ENCODE results near the gene KRT73.
"Not testable (repeated sequence)": the region's sequence is repeated elsewhere in the genome, so short reads cannot be mapped to it uniquely, and the experiment has no call there.

Gene KRT73

DNA sequence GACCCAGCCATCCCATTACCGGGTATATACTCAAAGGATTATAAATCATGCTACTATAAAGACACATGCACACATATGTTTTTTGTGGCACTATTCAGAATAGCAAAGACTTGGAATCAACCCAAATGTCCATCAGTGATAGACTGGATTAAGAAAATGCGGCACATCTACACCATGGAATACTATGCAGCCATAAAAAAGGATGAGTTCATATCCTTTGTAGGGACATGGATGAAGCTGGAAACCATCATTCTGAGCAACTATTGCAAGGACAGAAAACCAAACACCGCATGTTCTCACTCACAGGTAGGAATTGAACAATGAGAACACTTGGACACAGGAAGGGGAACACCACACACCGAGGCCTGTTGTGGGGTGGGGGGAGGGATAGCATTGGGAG lies 24.1 kb downstream of the KRT73 start:
- not testable (repeated sequence) for DNase-seq

- no peak for DNase-seq
Measured at GRCh38 chr12:52591521-52591920, 26.8 kb downstream of the KRT73 start.

GRCh38 chr12:52590021-52590420 lies 28.3 kb downstream of the KRT73 start:
- no peak for DNase-seq

- no peak for DNase-seq
Measured at GRCh38 chr12:52587563-52587962, 30.8 kb downstream of the KRT73 start.

DNA sequence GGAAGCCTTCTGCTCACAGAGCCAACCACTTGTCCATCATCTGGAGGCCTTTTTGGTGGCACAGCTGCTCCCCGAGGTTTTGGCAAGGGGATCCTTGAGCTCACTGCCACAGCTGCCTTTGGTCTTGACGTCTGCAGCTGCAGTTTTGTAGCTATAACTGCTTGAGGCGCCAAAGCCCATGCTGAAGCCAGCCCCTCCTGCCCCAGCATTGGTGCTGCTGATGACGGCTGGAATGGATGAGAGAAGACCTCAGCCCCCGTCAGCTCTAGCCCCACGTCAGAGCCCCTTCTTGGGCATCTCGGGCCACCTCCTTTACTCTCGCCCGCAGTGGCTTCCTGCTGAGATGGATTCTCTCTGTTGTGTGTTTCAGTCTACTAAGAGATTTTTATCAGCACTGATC lies 32.4 kb downstream of the KRT73 start:
- no peak for DNase-seq

GRCh38 chr12:52585066-52585465 lies 33.3 kb downstream of the KRT73 start:
- DNase-seq = no peak

- DNase-seq = no peak
Measured at GRCh38 chr12:52584156-52584682, 34.1 kb downstream of the KRT73 start.

GRCh38 chr12:52582971-52583456 lies 35.3 kb downstream of the KRT73 start:
- DNase-seq = peak; percentile 54

GRCh38 chr12:52582486-52582885 lies 35.9 kb downstream of the KRT73 start:
- DNase-seq = no peak

- no peak for DNase-seq
Measured at GRCh38 chr12:52581481-52581880, 36.9 kb downstream of the KRT73 start.

DNA sequence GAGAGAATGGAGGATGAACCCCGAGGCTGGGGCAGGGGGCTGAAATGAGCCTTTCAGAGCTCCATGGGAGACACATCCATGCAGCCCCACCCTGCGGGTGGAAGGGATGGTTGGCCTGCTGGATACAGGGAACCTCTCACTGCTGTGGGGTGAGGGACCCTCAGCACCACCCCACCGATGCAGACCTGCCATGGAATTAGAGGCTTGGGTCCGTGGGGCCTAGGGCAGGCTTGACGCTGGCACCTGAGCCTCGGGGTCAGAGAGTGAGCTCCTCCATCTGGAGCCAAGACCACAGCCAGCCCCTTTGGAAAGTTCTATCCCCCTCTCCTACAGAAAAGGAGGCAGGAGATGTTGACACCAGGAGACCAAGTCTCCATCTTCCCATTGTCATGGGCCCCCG lies 37.3 kb downstream of the KRT73 start:
- DNase-seq = no peak

DNA sequence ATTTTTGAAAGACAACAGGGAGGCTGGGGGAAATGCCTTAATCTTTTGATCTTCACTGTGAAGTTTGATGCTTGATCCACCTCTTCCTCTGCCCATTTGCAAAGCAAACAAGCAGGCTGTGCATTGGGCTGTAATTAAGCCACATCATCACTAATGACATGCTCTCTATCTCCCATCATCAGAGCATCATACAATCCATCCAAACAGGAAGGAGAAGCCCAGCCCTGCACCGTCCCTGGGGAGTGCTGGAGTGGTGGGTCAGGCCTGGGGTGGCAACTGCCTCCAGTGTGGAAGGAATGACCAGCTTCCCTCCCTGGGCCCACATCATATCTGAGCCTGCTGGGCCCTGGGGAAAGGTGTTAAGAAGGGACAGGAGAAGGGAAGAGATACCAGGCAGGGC lies 37.9 kb downstream of the KRT73 start:
- no peak for DNase-seq

- DNase-seq = no peak
Measured at GRCh38 chr12:52579468-52580465, 38.6 kb downstream of the KRT73 start.

DNA sequence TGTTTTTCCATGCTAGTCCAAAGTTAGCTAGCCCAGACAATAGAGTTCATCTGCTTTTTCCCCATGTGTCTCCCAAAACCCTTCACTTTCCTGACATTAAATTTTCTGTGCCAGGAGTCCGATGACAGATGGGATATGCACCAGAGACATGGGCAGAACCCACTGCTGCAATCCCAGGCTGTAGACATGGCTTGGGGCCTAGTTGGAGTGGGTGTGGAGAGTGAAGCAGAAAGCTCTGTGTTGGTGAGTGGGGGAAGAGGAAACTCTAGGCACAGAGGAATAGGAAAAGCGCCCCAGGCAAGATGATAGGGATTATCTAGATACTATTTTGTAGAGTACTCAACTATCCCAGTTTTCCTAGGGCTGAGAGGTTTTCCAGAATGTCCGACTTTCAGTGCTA lies 39.9 kb downstream of the KRT73 start:
- no peak for DNase-seq

DNA sequence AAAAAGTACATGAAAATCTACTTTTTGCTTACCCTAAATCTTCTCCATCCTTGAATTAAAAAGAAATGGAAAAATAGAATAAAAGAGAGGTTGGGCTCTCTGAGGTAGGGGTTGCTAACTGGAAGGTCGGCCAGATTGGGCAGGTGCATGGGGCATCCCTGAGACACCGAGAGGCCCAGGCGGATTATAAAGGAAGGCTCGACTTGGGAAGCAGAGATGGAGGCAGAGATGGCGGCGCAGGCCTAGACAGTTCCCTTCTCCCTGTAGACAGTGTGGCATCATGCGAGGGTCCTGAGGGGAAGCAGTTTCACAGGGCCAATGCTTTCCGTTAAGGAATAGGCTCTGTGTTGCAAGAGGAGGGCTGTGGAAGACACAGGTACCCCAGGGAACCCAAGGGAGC lies 41.0 kb downstream of the KRT73 start:
- no peak for DNase-seq

DNA sequence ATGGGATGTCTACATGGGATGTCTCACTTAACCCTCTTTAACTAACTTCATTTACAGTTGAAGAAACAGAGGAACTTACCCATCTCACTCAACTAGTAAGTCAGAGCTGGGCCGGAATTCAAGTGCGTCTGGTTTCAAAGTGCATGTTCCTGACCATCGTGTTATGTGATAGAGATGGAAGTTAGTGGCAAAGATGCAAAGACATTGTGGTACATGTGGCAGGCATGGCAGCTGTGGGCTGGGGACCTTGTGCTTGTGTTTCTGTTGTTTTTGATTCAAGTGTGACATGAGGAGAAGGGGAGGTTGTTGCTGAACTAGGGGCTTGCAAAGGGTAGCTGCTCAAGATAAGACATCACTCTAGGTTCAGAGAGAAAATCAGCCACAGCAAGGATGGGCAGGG lies 42.4 kb downstream of the KRT73 start:
- no peak for DNase-seq

- no peak for DNase-seq
Measured at GRCh38 chr12:52575256-52575655, 43.1 kb downstream of the KRT73 start.

- DNase-seq = no peak
Measured at GRCh38 chr12:52573743-52574142, 44.6 kb downstream of the KRT73 start, which contains the start of gene KRT74. Gene KRT74 (minus strand): TSS chr12:52573843. CDS start chr12:52573777, 66 bp downstream.

DNA sequence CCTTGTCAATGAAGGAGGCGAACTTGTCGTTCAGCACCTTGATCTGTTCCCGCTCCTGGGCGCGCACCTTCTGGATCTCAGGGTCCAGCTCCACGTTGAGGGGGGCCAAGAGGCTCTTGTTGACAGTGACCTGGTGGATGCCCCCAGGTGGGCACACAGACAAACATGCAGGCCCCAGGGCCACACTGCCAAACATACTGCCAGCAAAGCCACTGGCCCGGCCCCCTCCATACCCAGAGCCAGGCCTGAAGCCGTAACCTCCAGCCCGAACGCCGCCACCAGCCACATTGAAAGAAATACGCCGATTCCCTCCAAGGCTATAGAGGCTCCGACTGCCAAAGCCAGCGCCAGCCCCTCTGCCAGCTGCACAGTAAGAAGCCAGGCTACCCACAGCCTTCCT lies 45.1 kb downstream of the KRT73 start:
- no peak for DNase-seq

DNA sequence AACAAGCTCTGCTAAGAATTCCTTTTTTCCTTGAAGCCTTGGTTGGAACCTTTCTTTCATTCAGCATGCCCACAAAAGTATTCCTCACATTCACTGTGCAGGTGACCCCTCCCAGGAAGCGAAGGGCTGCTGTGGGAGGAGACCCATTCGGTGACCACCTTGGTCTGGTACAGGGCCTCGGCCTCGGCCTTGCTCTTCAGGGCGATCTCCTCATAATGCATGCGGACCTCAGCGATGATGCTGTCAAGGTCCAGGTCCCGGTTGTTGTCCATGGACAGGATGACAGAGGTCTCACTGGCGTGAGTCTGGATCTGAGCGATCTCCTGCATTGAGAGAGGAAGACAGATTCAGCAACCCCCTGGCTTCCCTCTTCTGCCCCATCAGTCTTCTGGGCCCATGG lies 47.8 kb downstream of the KRT73 start:
- no peak for DNase-seq

DNA sequence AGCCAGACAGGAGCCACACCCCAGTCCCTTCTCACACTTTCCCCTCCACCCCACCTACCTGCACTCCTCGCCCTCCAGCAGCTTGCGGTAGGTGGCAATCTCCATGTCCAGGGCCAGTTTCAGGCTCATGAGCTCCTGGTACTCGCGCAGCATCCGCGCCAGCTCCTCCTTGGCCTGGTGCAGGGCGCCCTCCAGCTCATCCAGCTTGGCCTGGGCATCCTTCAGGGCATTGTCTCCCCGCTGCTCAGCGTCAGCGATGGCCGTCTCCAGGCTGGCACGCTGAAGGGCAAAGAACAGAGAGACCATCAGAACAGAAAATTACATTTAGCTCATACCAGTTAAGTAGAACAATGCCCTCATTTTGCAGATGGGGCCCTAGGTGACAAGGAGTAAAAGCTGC lies 50.2 kb downstream of the KRT73 start:
- no peak for DNase-seq

- DNase-seq = no peak
Measured at GRCh38 chr12:52566847-52567291, 51.5 kb downstream of the KRT73 start.

GRCh38 chr12:52564582-52564981 lies 53.8 kb downstream of the KRT73 start:
- no peak for DNase-seq

DNA sequence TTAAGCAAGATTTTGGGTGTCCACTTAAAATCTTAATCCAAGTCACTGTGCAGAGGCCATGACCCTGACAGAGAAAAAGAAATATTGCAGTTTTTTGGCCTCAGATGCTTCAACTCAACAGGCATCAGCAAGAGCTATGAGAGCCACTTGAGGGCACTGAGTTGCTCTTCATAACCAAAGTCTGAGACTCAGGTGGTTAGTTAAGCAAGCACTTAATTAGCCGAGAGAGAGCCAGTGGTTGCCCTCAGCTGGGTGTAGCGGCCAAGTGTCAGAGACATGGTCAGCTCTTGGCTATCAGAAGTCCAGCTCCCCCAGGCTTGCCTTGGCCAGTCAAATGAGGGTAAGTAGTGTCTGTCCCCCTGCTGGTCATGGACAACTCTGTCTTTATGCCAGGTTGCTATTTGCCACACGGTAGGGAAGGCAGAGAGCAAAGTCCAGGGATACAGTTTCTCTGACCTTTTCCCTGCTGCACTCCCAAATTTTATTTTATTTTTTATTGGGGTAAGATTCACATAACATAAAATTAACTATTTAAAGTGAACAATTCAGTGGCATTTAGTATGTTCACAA lies 56.4 kb downstream of the KRT73 start:
- DNase-seq = no peak
